ENCODE measurements around the gene SNAPIN. TPM values are rescaled to one million over a fixed set of nuclear protein-coding genes. Genes with fewer than 3 reads are reported as not detected.

Gene SNAPIN
- total and polyA plus RNA-seq, 9 of the 15 experiments (the other 6 are each of a cell fraction or from before 2014, with no cell fraction given), result 11.2 to 43.9 (median 32.3) TPM

DNA sequence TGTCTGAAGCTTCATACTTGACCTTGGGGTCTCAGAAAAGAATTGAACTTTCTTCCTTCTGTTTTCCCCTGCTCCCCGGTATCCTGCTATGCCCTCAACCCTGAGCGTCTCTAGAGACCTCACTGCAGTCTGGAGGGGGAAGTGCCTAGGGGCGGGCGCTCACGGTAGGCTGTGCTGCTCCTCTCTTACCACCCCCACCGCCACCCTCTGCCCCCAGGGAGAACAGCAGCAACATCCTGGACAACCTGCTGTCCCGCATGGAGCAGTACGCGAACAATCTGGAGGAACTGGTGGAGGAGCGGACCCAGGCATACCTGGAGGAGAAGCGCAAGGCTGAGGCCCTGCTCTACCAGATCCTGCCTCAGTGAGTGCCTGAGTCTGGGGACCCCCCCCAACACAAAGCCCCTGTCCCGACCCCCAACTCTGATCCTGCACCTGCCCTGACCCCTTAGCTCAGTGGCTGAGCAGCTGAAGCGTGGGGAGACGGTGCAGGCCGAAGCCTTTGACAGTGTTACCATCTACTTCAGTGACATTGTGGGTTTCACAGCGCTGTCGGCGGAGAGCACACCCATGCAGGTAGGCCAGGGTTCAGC lies 30.3 kb downstream of the SNAPIN start:
- H3K27me3 ChIP-seq (ENCODE audit: control insufficient read depth in 2 of 2, insufficient read depth in 2 of 2, low read length in 2 of 2), result peaks cover 0 to 6% of the 10 kb centered on the region in 2 experiments; a peak in 1 of 5 replicates
- peak overlapping the region; percentile 58; the same call in 1 of the 2 replicates for H2AFZ ChIP-seq (ENCODE audit: low read depth, low read length)
- H3K4me2 ChIP-seq (ENCODE audit: insufficient read depth, low read length), result no peak overlapping the region
- no peaks in the 10 kb centered on the region for H3K79me2 ChIP-seq (ENCODE audit: control insufficient read depth, insufficient read depth, low read length)
- CTCF ChIA-PET (ENCODE audit: low intra/inter-chr PET ratio), result no interaction called here
- DNase-seq (ENCODE audit: extremely low read depth in 1 of 4, low spot score in 3 of 4) (no peak), FAIRE-seq (no peak), ATAC-seq (no peak)
- POLR2A ChIA-PET, result interaction anchor here (1.1 kb wide), 1 partner anchor 139 kb away, joined by 4 read pairs; no protein-coding TSS in a partner anchor
- no peaks in the 10 kb centered on the region for H3K9me3 ChIP-seq (replicated peaks; ENCODE audit: control insufficient read depth, insufficient read depth, low read depth, low read length)
- H3K9me1 ChIP-seq (ENCODE audit: control insufficient read depth, insufficient read depth, low read length), result peaks cover 3% of the 10 kb centered on the region
- H3K4me3 ChIP-seq, result no peak overlapping the region
- no peaks in the 10 kb centered on the region for H4K20me1 ChIP-seq (replicated peaks; ENCODE audit: control insufficient read depth, insufficient read depth, low read length)
- intact Hi-C loops (cut with micrococcal nuclease), result no loop called here
- peaks cover 3 to 23% of the 10 kb centered on the region in 2 experiments; a peak in 4 of 5 replicates for H3K4me1 ChIP-seq (replicated peaks in 1 of 2; ENCODE audit: control insufficient read depth in 2 of 2, insufficient read depth in 2 of 2, low read length in 2 of 2)
- TF ChIP-seq MCM3 (IDR thresholded peaks at IDR 0.05), result no peak
- TF ChIP-seq HDAC2 (IDR thresholded peaks at IDR 0.05), result no peak
- TF ChIP-seq ZNF224 (CRISPR knock-in tag; IDR thresholded peaks at IDR 0.05), result no peak
- TF ChIP-seq, protein P1, sequence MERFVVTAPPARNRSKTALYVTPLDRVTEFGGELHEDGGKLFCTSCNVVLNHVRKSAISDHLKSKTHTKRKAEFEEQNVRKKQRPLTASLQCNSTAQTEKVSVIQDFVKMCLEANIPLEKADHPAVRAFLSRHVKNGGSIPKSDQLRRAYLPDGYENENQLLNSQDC (CRISPR knock-in tag; IDR thresholded peaks at IDR 0.05), result no peak
- TF ChIP-seq EWSR1 (IDR thresholded peaks at IDR 0.05; ENCODE audit: borderline replicate concordance, low read depth, partially characterized antibody), result no peak
- TF ChIP-seq LCOR (CRISPR knock-in tag; IDR thresholded peaks at IDR 0.05), result no peak
- no peak for TF ChIP-seq MECOM (CRISPR knock-in tag; IDR thresholded peaks at IDR 0.05)
- TF ChIP-seq RFX7 (CRISPR knock-in tag; IDR thresholded peaks at IDR 0.05), result no peak
- no peak for TF ChIP-seq NRF1 (conservative IDR thresholded peaks at IDR 0.05 in 1 of 2, IDR thresholded peaks at IDR 0.05 in 1 of 2)
- no peaks in the 10 kb centered on the region for H3K36me3 ChIP-seq (ENCODE audit: control insufficient read depth, insufficient read depth, low read length)
- no TSS peak for BruUV-seq (replicated peaks)
- no peak overlapping the region for H3K27ac ChIP-seq (ENCODE audit: extremely low read depth, low read depth, low read length)
- 0 out of 4 replicates have a peak overlapping the region, but pooled peaks of 1 of the 2 experiments have one; percentile 51 for H3K9ac ChIP-seq (ENCODE audit: insufficient read depth in 1 of 2, low read depth in 2 of 2, low read length in 2 of 2)
- in situ Hi-C loops (cut with MboI), result no loop called here
- 66% methylated on average over 15 of the region's 18 CpGs for WGBS (ENCODE audit: insufficient coverage, low coverage, missing lambda C conversion rate)

Measured in K562 (cell line).